Natural killer cell (primary cell): ENCODE data around the gene RFXAP. TPM values are rescaled to one million over a fixed set of nuclear protein-coding genes. Genes with fewer than 3 reads are reported as not detected.

Source experiments
- ATAC-seq, 3 donors: fragments of 150-1000 bp in 2 of 3; fragments of 200-7000 bp in 1 of 3; cut with Tn5 transposase; 1 replicate in 1 of 3; 2 replicates in 2 of 3; pipeline ENCODE4 v1.10.0; 2021; ENCODE audit warnings: mild to moderate bottlenecking in 2 of 3, moderate library complexity in 2 of 3
- DNase-seq, 2 donors: peaks; one replicate each; pipeline versions ENCODE4 v3.0.0 to v3.0.0-alpha.2; 2013 to 2021; ENCODE audit warnings: mixed read lengths in 1 of 2
- H3K27ac ChIP-seq: one replicate; pipeline ENCODE4 v1.5.1; 2013; ENCODE audit warnings: mild to moderate bottlenecking, low read length
- H3K27me3 ChIP-seq: one replicate; pipeline ENCODE4 v1.6.1; 2013; ENCODE audit warnings: low read length; ENCODE audit not compliant: control insufficient read depth, insufficient read depth
- H3K36me3 ChIP-seq: one replicate; pipeline ENCODE4 v1.6.1; 2013; ENCODE audit warnings: low read length; ENCODE audit not compliant: control insufficient read depth, insufficient read depth
- H3K4me1 ChIP-seq: one replicate; pipeline ENCODE4 v1.6.1; 2013; ENCODE audit warnings: low read length; ENCODE audit not compliant: control insufficient read depth, insufficient read depth
- H3K4me3 ChIP-seq: one replicate; pipeline ENCODE4 v1.5.1; 2013; ENCODE audit warnings: low read length
- H3K9me3 ChIP-seq: one replicate; pipeline ENCODE4 v1.6.1; 2013; ENCODE audit warnings: low read length; ENCODE audit not compliant: control insufficient read depth, insufficient read depth
- H3K27ac Mint-ChIP-seq, 2 donors: one replicate each; pipeline ENCODE4 v1.8.0; 2022; ENCODE audit warnings: mild to moderate bottlenecking in 2 of 2, mixed read lengths in 2 of 2, moderate library complexity in 1 of 2
- H3K27me3 Mint-ChIP-seq, 2 donors: one replicate each; pipeline ENCODE4 v1.8.0; 2022; ENCODE audit warnings: low read depth in 2 of 2, mixed read lengths in 2 of 2
- H3K36me3 Mint-ChIP-seq: one replicate; pipeline ENCODE4 v1.8.0; 2022; ENCODE audit warnings: mixed read lengths
- H3K4me1 Mint-ChIP-seq, 2 donors: one replicate each; pipeline ENCODE4 v1.8.0; 2022; ENCODE audit warnings: mixed read lengths in 2 of 2
- H3K4me3 Mint-ChIP-seq: one replicate; pipeline ENCODE4 v1.8.0; 2022; ENCODE audit warnings: mild to moderate bottlenecking, moderate library complexity, mixed read lengths
- H3K9me3 Mint-ChIP-seq, 2 donors: one replicate each; pipeline ENCODE4 v1.8.0; 2022; ENCODE audit warnings: mixed read lengths in 2 of 2
- CTCF ChIP-seq: fragments of 200-600 bp; IDR thresholded peaks from one replicate; pipeline ENCODE4 v1.8.0; 2022; ENCODE audit warnings: antibody characterized with exemption
- WGBS: methylation state at CpG from one replicate; pipeline ENCODE4 v1.1.7; 2013; ENCODE audit warnings: missing lambda C conversion rate; ENCODE audit not compliant: insufficient coverage; 5-methylcytosine and 5-hydroxymethylcytosine counted together
- intact Hi-C: fragments of 100-400 bp; cut with micrococcal nuclease; formaldehyde crosslinking; loops from one replicate; pipeline ENCODE4 v1.14.2; 2022
- total RNA-seq, 4 donors: library from RNA; stranded (reverse); fragments of 120-200 nt in 1 of 4; gene quantifications; one replicate each; pipeline versions ENCODE4 v1.2.3 to v1.2.4, GENCODE V29; 2013 to 2022

The RFXAP gene
- total RNA-seq, 3 donors from 2014 or later (not counting 1 experiment from before 2014, with no cell fraction given): 6.0 to 13.3 (median 11.3) TPM

- Histone ChIP-seq H3K4me1 (no peaks in the 10 kb centered on the region), H3K27ac (no peak overlapping the region), H3K36me3 (no peaks in the 10 kb centered on the region), H3K4me3 (no peak overlapping the region), H3K9me3 (no peaks in the 10 kb centered on the region), H3K27me3 (no peaks in the 10 kb centered on the region)
- ATAC-seq: no peak
- peaks cover 0 to 5% of the 10 kb centered on the region in 2 donors for H3K4me1 Mint-ChIP-seq
- no peaks in the 10 kb centered on the region for H3K9me3 Mint-ChIP-seq
- DNase-seq: no peak
- H3K27me3 Mint-ChIP-seq: peaks cover 7 to 11% of the 10 kb centered on the region in 2 donors
- H3K4me3 Mint-ChIP-seq: no peak overlapping the region
- no peak for TF ChIP-seq CTCF
- WGBS: 92% methylated on average over 3 of the region's 3 CpGs
- intact Hi-C loops: no loop called here
- no peaks in the 10 kb centered on the region for H3K36me3 Mint-ChIP-seq
- no peak overlapping the region for H3K27ac Mint-ChIP-seq
These were observed 30.0 kb upstream of the RFXAP start for GRCh38 chr13:36789061-36789460.

- Histone ChIP-seq H3K9me3 (no peaks in the 10 kb centered on the region), H3K4me3 (no peak overlapping the region), H3K27me3 (no peaks in the 10 kb centered on the region), H3K36me3 (no peaks in the 10 kb centered on the region), H3K27ac (no peak overlapping the region), H3K4me1 (no peaks in the 10 kb centered on the region)
- no peaks in the 10 kb centered on the region for H3K9me3 Mint-ChIP-seq
- DNase-seq (no peak), ATAC-seq (no peak)
- no peak overlapping the region for H3K4me3 Mint-ChIP-seq
- intact Hi-C loops: no loop called here
- no peak for TF ChIP-seq CTCF
- H3K4me1 Mint-ChIP-seq: peaks cover 0 to 5% of the 10 kb centered on the region in 2 donors
- WGBS: 90% methylated on average over 4 of the region's 4 CpGs
- no peaks in the 10 kb centered on the region for H3K36me3 Mint-ChIP-seq
- H3K27me3 Mint-ChIP-seq: peaks cover 6 to 11% of the 10 kb centered on the region in 2 donors
- H3K27ac Mint-ChIP-seq: no peak overlapping the region
These were observed 29.3 kb upstream of the RFXAP start for GRCh38 chr13:36789730-36790129.

GRCh38 chr13:36794706-36795105, 24.3 kb upstream of the RFXAP start:
- no peak overlapping the region for H3K4me3 Mint-ChIP-seq
- H3K27me3 Mint-ChIP-seq: peaks cover 4 to 6% of the 10 kb centered on the region in 2 donors
- Histone ChIP-seq H3K36me3 (no peaks in the 10 kb centered on the region), H3K27ac (no peak overlapping the region), H3K27me3 (no peaks in the 10 kb centered on the region), H3K4me1 (no peaks in the 10 kb centered on the region), H3K9me3 (no peaks in the 10 kb centered on the region), H3K4me3 (no peak overlapping the region)
- H3K27ac Mint-ChIP-seq: no peak overlapping the region
- WGBS: 83% methylated on average over 3 of the region's 3 CpGs
- no peaks in the 10 kb centered on the region for H3K36me3 Mint-ChIP-seq
- H3K4me1 Mint-ChIP-seq: no peaks in the 10 kb centered on the region
- H3K9me3 Mint-ChIP-seq: no peaks in the 10 kb centered on the region
- ATAC-seq (no peak), DNase-seq (no peak)
- TF ChIP-seq CTCF: no peak
- intact Hi-C loops: no loop called here

- no peak for DNase-seq
- H3K27me3 Mint-ChIP-seq: peaks cover 3 to 8% of the 10 kb centered on the region in 2 donors
- H3K4me1 ChIP-seq: no peaks in the 10 kb centered on the region
- H3K36me3 ChIP-seq: no peaks in the 10 kb centered on the region
- 86% methylated on average over 6 of the region's 6 CpGs for WGBS
- H3K4me3 Mint-ChIP-seq: no peak overlapping the region
- ATAC-seq: no peak
- no peak overlapping the region for H3K27ac ChIP-seq
- H3K9me3 Mint-ChIP-seq: no peaks in the 10 kb centered on the region
- no peaks in the 10 kb centered on the region for H3K36me3 Mint-ChIP-seq
- no peaks in the 10 kb centered on the region for H3K27me3 ChIP-seq
- no peak overlapping the region for H3K4me3 ChIP-seq
- intact Hi-C loops: no loop called here
- H3K4me1 Mint-ChIP-seq: no peaks in the 10 kb centered on the region
- no peaks in the 10 kb centered on the region for H3K9me3 ChIP-seq
- H3K27ac Mint-ChIP-seq: no peak overlapping the region
- TF ChIP-seq CTCF: no peak
These were observed 23.6 kb upstream of the RFXAP start for GRCh38 chr13:36795463-36795862.
